Measurements from ENCODE around the gene KLKB1.

DNA sequence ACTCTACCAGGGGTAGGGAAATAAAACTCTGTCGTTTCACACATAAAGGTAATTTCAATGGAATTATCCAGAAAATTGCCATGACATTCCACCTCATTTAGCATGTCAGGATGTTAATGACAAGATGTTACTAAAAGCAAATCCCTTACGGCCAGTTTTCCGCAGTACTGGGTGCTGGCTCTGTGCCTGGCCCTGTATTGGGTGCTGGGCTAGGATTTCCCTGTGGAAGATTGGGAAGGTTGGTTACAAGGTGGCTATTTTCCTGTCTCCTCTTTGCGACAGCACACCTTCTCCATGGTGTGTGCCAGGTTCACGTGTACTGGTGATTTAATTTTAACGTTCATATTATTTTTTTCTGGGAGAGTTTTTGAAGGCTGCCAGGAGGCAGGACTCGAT lies 13.1 kb downstream of the KLKB1 start:
- TF ChIP-seq SIN3A (IDR thresholded peaks at IDR 0.05; ENCODE audit: borderline replicate concordance, insufficient read depth, low read length) (no peak), POLR2AphosphoS5 (IDR thresholded peaks at IDR 0.05; ENCODE audit: low read depth, low read length) (no peak)
- TF ChIP-seq, protein P1, sequence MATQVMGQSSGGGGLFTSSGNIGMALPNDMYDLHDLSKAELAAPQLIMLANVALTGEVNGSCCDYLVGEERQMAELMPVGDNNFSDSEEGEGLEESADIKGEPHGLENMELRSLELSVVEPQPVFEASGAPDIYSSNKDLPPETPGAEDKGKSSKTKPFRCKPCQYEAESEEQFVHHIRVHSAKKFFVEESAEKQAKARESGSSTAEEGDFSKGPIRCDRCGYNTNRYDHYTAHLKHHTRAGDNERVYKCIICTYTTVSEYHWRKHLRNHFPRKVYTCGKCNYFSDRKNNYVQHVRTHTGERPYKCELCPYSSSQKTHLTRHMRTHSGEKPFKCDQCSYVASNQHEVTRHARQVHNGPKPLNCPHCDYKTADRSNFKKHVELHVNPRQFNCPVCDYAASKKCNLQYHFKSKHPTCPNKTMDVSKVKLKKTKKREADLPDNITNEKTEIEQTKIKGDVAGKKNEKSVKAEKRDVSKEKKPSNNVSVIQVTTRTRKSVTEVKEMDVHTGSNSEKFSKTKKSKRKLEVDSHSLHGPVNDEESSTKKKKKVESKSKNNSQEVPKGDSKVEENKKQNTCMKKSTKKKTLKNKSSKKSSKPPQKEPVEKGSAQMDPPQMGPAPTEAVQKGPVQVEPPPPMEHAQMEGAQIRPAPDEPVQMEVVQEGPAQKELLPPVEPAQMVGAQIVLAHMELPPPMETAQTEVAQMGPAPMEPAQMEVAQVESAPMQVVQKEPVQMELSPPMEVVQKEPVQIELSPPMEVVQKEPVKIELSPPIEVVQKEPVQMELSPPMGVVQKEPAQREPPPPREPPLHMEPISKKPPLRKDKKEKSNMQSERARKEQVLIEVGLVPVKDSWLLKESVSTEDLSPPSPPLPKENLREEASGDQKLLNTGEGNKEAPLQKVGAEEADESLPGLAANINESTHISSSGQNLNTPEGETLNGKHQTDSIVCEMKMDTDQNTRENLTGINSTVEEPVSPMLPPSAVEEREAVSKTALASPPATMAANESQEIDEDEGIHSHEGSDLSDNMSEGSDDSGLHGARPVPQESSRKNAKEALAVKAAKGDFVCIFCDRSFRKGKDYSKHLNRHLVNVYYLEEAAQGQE (IDR thresholded peaks at IDR 0.05; ENCODE audit: insufficient read depth in 1 of 2, low read depth in 2 of 2, low read length in 2 of 2) = no peak

All from PFSK-1 (cell line).